ENCODE data around the gene NTRK1. TPM values are rescaled to one million over a fixed set of nuclear protein-coding genes. Genes with fewer than 3 reads are reported as not detected.

NTRK1 gene
- total RNA-seq, 1 donor from 2014 or later, result not detected

DNA sequence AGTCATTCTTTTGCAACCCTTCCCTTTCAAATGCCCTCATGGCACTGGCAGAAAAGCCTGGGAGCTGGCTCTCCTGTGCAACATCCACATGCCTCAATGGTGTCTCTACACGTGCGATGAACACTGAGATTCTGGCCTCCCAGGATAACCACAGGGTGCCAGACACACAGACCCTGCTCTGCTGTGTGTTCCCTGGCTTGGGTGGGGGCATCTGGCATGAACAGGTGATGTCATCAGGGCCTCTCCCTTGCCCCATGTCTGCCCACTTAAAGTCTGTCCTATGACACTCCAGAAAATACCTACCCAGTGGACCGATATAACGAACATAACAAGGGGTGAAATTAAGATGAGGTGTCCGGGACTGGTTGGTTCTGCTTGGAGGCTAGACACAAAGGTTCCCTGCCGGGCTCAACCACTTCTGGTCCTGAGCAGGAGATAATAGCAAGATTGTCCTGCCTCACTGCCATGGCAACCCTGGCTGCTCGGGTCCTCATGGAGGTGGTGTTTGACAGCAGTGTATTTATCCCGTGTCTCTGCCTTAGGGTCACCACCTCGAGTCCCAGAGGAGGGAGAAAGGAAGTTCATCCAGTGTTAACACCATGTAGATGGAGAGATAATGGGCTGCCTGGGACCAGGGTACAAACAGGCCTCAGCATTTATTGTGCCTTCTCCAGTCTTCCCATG is 21.1 kb upstream of the NTRK1 start:
- DNase-seq, result no peak

DNA sequence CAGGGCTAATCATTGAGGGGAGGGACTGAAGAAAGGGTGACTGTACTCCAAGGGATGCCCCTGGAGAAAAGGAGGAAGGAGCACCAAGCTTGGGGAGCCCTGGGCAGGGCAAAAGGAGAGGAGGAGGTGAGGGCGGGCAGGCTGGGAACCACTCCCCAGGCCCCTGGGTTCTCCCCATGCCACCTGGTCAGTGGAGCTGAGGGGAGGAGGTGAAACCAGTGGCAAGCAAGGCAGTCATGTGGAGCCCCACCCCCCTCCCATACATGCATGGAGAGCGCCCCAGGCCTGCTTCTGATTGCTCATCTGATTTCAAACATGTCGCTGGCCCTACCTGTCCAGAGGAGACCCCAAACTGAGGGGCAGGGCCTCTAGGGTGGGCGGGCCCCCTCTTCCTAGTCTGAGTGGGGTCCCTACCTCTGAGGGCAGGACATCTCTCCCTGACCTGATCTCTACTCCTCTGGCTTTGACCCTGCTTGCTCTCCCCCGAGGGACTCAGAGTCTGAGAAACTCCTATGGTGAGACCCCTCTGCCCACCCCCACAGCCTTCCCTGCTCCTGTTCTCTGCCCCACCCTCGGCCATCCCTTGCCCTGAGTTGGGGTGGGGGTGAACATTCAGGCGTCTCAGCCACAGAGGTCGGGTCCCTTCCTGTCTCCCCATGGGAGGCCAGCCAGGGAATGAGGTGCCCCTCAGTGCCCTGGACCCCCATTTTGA is 20.3 kb upstream of the NTRK1 start:
- no peak for DNase-seq

DNA sequence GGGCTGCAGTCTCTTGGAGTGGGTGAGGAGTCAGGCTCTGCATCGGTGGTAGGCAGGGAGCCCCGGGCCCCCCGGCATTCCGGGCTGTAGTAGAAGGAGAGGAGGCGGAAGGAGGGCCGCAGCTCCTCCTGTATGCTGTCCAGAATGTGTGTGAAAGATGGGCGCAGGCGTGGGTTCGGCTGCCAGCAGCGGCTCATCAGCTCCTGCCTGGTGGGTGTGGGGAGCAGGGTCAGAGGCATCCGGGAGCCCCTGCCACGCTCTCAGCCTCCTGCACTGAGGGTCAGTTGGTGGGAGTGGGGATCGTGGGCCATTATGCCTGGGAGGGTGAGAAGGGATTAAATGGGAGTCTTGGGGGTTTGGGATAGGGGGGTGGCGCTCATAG is 19.8 kb upstream of the NTRK1 start:
- DNase-seq, result no peak

DNA sequence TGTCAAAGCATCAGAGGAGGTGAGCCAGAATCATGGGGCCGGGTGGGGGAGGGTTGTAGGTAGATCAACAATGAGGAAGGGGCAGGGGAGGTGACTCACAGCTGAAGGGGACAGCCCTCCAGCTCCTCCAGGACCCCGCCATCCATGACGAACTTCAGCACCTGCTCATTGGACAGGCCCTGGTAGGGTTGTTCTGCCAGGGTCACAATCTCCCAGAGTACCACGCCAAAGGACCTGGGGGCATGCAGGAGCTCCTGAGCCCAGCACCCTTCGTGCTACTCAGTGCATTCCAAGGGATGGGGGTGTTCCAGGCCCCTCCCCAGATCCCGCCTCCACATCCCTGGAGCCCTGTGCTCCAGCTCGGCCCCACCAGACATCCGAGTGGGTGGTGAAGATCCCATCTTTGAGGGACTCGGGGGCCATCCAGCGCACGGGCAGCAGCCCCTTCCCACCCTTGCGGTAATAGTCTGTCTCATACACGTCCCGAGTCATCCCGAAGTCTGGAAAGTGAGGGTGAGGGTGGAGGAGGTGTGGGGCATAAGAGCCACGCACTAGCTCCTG is 19.3 kb upstream of the NTRK1 start:
- DNase-seq, result no peak

DNA sequence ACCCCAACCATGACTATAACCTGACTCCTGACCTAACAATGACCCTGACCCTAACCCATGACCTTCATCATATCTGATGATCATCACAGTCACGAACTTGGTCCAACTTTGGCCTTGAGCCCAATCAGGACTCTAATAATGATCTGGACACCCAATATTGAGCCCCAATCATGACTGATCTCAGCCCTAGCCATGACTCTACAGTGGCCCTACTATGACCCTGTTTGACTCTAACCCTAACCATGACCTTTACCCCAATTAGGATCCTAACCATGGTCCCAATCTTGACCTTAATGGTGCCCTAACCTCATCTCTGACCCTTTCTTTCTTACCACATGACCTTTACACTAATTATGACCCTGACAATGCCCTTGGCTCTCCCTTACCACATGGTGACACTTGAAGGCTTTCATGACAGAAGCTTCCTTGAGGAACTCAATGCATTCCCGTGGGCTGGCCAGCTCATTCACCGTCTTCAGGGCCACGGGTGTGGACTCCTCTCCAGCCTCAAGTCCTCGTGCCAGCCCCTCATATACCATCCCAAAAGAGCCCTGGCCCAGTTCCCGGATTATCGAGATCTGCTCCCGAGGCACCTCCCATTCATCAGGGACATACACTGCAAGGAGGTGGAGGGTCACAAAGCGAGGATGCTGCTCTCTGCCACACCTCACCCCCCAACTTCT is 17.9 kb upstream of the NTRK1 start:
- no peak for DNase-seq

DNA sequence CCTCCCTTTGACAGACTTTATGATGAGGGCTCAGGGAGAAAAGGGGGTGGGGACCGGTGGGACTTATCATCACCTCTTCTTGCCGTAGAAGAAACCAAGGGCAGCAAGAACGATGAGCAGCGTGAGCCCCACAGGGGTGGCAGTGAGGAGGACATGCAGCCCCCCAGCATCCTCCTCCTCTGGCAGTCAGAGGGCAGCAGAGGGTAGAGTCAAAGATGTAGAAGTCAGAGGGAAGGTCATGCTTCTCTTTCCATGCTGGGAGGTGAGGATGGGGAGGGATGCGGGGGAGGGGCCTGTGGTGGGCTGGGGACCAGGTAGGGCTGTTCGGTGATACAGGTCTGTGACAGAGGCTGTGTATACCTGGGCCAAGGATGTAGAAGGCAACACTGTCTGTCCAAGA is 16.6 kb upstream of the NTRK1 start:
- no peak for DNase-seq

DNA sequence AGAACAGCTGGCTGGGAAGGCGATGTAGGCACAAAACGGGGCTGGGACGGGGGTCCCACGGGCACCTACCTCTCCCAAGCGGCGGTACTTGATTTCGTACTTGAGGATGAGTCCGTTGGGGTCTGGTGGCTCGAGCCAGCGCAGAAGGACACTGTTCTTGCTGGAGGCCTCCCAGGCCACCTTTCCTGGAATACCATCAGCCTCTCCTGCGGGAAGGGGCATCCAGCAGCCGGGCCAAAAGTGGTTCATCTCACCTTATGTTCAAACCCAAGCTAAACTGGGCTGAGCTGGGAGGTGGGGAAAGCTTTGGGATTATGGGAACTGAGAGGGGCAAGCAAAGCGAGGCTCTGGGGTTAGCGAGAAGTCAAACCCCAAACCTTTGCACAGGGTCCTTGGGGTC is 16.0 kb upstream of the NTRK1 start:
- DNase-seq, result no peak

DNA sequence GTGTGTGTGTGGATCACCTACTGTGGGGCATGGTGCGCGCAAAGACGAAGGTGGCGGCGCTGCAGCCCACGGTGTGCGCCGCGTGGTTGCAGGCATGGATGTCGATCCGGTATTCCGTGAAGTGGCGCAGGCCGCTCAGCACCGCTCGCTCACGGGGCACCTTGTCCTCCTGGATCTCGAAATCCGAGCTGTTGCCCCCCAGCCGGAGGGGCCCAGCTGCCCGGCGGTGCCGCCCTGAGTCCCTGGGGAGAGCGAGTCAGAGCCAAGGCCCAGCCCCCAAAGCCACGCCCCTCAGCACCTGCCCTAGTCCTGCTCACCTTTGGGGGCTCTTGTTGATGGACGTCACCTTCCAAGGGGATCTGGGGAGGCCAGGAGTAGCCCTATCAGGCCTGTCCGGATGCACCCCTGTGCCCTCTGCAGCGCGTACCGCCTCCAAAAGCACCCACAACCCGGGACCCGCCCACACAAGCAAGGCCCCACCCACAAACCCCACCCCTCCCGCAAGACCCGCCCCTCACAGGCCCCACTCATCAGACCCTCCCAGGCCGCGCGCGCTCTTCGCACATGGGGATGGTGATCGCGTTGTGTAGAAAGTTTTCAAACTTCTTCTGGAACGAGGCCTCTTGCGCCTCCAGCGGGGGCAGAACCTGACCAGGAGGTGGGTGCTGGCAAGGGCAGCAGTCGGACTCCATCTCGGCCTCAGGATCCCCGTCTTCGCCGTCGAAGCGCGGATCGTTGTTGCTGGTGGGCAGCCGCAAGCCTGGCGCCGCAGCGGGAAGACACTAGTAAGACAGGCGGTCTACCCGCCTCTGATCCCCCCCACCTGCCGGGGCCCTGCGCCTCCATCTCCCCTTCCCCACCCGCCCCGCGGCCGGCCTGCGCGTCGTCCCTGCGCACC is 15.4 kb upstream of the NTRK1 start:
- peak; percentile 13 for DNase-seq

DNA sequence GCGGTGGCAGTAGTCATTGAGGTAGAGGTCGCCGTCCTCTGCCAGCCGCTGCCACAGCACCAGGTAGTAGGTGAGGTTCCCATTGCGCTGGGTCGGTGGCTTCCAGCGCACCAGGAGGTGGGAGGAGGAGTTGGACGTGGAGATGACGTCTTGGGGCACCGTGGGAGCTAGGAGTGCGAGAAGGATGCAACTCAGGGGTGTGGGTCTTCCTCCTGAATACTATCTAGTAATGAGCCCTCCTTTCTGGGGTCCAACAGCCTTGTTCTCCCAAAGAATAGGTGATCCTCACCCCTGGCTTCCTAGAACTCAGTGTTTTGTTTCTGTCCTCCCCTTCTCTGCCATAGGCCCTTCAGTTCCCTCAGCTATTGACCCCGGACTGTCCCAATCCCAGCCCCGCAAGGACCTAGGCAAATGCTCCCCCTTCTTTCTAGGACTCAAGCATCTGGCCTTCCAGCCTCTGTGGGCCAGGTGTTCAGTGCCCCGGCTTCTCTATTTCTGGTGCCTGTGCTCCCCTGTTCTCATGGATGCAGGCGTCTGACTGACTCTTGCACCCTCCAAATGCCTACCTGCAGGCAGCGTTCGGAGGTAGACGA is 14.6 kb upstream of the NTRK1 start:
- no peak for DNase-seq

DNA sequence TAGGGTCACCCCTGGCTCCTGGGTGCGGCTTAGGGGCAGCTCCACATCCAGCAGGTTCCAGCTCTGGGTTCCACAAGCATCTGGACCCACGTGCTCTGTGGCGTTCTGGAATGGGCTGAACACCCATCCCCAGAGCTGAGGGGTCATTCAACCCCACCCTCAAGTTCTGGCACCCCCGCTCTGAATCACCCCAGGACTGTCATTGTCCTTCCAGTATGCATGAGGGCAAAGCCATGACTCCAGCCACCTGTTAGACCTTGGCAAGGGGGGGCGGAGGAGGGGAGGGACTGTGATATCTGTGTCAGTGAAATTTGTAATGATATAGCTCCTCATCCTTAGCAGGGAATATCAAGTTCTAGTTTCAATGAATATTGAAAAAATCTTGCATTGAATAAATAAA is 14.0 kb upstream of the NTRK1 start:
- no peak for DNase-seq

DNA sequence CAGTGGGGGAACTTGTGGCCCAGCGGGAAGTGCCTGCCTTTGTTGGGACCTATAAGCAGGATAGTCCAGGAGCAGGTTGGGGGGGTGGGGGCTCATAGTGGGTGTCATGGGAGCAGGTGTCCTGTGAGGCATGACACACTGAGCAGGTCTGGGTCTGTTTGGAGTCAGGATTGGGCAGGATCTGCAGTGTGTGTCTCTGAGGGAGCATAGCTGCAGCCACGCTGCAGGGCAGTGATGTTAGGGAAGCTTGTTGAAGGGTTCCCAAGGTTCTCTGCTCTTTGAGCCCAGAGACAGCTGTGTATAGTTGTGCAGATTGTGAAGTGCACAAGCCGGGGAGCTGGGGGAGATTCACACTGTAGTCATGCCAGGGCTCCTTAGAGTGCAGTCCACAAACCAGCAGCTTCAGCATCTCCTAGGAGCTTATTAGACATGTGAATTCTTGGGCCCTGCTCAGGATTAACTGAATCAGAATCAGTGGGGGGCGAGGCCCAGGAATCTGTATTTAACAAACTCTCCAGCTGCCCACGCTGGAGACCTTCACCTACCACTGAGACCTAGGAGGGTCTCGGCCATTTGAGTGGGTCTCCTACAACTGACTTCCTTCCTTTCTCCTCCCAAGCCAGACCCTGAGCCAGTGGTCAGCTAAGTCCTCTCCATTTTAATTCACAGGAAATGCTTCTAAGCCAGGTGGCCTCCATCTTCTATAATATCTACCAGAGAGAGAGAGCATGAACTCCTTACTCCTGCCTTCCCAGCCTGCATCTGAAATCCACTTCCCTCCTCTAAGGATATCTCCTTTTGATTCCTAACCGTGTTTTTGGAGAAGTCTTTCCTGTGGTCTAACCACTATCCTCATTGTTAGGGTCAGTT is 12.8 kb upstream of the NTRK1 start:
- no peak for DNase-seq

DNA sequence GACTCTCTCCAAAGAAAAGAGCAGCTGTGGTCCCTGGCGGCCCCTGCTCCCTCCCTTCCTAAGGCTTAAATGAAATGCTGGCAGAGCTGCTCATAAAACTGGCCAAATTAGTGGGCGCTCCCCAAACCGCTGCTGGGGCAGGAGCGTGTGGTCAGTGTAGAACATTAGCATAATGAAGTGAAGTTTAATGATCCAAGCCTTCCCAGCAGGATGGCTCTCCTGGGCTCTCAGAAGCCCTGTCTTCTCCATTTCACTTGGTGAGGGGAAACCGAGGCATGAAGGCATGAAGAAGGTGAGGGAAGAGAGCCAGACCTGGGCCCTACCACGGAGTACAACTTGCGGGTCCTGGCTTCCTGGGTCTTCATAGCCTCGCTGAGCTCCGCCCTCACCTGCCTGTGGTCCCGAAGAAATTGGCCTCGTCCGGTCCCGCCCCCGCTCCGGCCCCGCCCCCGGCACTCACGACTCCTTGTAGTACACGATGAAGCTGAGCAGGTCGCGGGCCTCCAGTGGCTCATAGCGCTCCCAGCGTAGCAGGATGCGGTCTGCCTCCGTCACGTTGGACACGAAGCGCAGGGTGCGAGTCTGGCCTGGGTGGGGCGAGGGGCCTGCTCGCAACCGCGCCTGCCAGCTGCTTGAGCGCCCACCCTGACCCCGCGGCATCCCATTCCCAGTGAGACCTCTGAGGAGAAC is 12.1 kb upstream of the NTRK1 start:
- no peak for DNase-seq

DNA sequence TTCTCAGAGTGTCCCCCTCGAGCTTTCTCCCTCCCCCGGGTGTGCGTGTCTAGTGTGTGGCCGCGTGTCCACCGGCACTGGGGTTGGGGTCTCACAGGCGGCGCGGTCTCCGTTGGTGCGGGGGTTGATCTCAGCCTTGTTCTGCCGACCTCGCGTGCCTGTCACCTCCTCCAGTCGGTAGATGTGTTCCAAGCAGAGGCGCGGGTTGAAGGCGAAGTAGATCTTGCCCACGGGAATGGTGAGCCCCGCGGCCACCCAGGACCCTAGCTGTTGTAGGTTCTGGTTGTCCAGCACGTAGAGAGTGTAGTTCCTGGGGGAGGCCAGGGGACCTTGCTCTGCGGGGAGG is 11.5 kb upstream of the NTRK1 start:
- no peak for DNase-seq

DNA sequence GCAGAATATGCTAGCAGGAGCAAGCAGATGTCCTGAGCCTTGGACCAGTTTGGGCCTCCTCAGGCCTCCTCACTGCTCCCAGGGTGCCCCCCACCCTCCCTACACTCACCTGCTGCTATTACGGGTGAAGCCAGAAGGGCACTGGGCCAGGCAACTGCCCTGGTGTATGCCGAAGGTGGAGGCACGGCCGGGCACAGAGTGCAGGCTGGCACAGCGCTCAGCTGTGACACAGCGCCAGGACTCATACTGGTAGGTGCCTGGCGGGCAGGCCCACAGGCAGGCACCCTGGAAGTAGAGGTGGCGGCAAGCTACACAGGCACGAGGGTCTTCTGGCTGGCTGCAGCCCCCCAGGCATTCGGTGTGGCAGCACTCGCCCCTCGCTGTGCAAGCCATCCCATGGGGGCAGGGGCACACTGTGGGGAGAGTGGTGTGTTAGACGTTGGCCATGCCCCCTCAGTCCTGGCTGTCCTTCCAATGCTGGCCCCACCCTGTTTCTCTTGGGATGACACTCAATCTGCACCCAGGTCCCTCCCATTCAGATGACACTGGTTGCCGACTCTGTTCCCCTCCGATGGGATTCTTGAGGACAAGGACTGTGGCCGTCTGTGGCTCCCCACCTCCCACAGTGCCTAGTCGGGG is 8.8 kb upstream of the NTRK1 start:
- no peak for DNase-seq

DNA sequence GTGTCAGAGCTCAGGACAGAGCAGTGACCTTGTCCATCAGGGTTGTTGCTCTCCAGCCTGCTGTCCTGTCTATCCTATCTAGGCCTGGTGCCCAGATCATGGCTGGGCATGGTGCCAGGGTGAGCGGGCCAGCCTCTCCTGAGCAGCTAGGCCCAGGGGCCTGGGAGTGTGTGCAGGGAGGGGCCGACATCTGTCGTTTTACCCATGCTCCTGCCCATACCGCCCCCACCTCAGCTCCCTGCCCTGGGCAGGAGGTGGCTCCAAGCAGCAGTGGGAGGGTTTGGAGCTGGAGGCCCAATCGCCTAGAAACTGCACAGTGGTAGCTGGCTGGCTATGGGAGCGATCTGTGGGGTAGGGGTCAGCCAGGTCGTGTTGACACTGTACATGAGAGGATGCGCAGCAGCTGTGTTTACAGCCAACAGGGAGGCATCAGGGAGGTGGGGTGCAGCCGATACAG is 8.2 kb upstream of the NTRK1 start:
- peak; percentile 40 for DNase-seq

DNA sequence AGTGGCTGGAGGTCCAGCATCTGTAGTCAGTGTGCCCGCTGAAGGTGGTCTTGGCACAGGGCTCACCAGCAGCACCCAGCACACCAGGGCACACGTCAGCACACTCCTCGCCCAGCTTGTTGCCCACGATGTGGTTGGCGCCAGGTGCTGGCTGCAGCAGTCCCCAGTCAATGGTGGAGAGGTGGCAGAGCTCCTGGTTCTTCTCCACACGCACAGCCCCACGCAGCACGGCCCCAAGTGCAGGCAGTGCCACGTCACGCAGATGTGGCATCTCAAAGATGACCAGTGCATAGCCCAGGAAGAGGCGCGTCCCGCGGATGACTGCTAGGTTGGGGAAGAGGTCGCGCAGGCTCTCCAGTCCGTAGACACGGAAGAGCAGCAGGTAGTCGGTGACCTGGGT is 6.9 kb upstream of the NTRK1 start:
- no peak for DNase-seq

DNA sequence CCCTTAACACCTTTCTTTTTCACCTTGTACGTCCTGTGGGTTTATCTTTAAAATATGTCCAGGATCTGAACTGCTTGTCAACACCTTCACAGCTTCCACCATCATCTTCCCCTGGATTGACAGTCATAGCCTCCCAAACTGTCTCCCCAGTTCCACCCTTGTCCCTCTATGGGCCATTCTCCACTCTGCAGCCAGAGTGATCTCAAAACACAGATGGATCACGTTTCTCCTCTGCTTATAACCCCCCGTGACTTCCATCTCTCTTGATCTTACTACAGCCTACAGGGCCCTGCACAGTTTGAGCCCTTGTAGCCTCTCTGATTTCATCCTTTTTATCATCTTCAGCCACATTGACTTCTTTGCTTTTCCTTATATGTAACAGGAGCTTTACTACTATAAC is 6.0 kb upstream of the NTRK1 start:
- no peak for DNase-seq

DNA sequence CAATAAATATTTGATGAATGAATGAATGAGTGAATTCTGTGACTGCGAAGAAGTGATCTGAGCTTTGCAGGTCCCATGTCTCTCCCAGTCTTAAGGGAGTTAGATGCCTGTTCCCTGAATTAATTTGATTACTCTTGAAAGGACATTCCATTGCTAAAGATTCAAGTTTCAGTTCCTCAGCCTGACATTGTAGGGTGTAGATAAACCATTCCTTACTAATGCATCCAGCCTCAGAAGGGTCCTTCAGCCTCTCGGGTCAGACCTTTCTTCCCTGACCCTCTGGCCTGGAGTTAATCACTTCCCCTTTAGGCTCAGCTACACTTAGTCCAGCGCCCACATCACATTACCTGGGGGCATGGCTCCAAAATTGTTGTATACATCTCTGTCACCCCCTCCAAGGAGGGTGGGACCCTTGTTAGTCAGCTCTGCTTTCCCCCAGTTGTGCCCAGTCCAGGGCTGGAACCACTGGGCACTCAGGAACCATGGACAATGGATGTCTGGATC is 4.3 kb upstream of the NTRK1 start:
- DNase-seq, result no peak

DNA sequence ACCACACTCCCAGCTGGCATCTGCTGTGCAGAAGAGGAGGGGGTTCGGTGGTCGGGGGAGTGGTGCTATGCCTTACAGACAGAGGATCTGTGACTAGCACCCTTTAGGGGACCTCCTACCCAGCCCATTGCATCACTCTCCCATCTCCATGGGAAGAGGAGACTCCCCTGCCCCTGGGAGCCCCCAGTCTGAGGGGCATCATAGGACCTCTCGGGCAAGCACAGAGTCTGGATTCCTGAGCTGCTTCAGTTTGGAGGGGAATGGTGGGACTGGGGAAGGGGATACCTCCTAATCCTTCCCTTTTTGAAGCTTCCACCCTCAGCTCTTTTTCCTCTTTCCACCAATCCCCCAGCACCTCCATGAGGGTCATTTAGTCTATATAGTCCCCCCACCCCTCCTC is 3.1 kb upstream of the NTRK1 start:
- no peak for DNase-seq

DNA sequence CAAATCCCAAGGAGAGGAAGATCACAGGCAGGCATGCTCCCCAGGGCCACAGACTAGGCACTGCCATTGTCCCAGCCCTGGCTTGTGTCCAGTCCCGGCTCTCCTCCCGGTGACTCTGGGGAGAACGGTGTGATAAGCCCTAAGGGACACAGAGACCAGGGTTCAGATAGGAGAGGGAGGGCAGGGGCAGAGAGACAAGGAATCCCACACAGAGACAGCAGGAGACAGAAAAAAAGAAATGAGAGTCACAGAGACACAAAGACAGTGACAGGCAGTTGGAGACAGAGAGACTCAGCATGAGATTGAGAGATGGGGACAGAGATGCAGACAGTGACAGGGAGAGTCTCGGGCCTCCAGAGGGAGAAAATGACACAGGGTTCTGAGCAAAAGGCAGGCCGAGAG is 2.1 kb upstream of the NTRK1 start:
- no peak for DNase-seq
